GM12875 (cell line): Measurements from ENCODE around the gene RFLNA.

Source experiments
- H3K4me3 ChIP-seq: one replicate; pipeline ENCODE4 v1.5.1; 2011; ENCODE audit warnings: low read depth, low read length, control low read depth
- CTCF ChIP-seq: IDR thresholded peaks from 2 replicates; pipeline ENCODE4 v1.5.1; 2011; ENCODE audit warnings: low read depth, mild to moderate bottlenecking, control low read depth, inconsistent platforms, low read length, moderate library complexity, borderline replicate concordance; ENCODE audit not compliant: insufficient read depth

RFLNA gene

GRCh38 chr12:124358572-124358971, 63.7 kb downstream of the RFLNA start:
- H3K4me3 ChIP-seq: no peak overlapping the region
- TF ChIP-seq CTCF: no peak

- TF ChIP-seq CTCF: no peak
- H3K4me3 ChIP-seq: no peak overlapping the region
These were observed 65.0 kb downstream of the RFLNA start for GRCh38 chr12:124359671-124360581.

GRCh38 chr12:124361074-124361970, 66.4 kb downstream of the RFLNA start:
- TF ChIP-seq CTCF: no peak
- H3K4me3 ChIP-seq: no peak overlapping the region

GRCh38 chr12:124361996-124362395, 67.1 kb downstream of the RFLNA start:
- H3K4me3 ChIP-seq: no peak overlapping the region
- TF ChIP-seq CTCF: no peak

GRCh38 chr12:124363353-124363965, 68.6 kb downstream of the RFLNA start:
- no peak for TF ChIP-seq CTCF

GRCh38 chr12:124364543-124364942, 69.7 kb downstream of the RFLNA start:
- no peak for TF ChIP-seq CTCF
- H3K4me3 ChIP-seq: no peak overlapping the region

More at GRCh38 chr12:124363353-124363965, 68.6 kb downstream of the RFLNA start:
- H3K4me3 ChIP-seq: no peak overlapping the region
